WERI-Rb-1 (cell line): ENCODE measurements around the gene CD6.

ENCODE experiments used
- DNase-seq: peaks from one replicate; pipeline ENCODE4 v3.0.0-alpha.2; 2020
- H3K27ac ChIP-seq: fragments of 250-450 bp; sonication (Bioruptor Pico); 2 replicates; pipeline ENCODE4 v1.5.1; 2020; ENCODE audit warnings: mild to moderate bottlenecking, moderate library complexity
- H3K27me3 ChIP-seq: fragments of 250-450 bp; sonication (Bioruptor Pico); 2 replicates; pipeline ENCODE4 v1.5.1; 2021; ENCODE audit warnings: mild to moderate bottlenecking, low read depth, moderate library complexity; ENCODE audit not compliant: insufficient read depth, severe bottlenecking
- H3K36me3 ChIP-seq: fragments of 250-450 bp; sonication (Bioruptor Pico); 2 replicates; pipeline ENCODE4 v1.5.1; 2020; ENCODE audit warnings: mild to moderate bottlenecking, moderate library complexity
- H3K4me3 ChIP-seq: 2 replicates; pipeline ENCODE4 v1.5.1; 2011; ENCODE audit warnings: low read depth, mild to moderate bottlenecking, control low read depth, low read length
- H3K9me3 ChIP-seq: fragments of 250-450 bp; sonication (Bioruptor Pico); 2 replicates; pipeline ENCODE4 v1.5.1; 2021; ENCODE audit warnings: mild to moderate bottlenecking, moderate library complexity; ENCODE audit not compliant: severe bottlenecking
- CTCF ChIP-seq: IDR thresholded peaks from 2 replicates; pipeline ENCODE4 v1.5.1; 2011; ENCODE audit warnings: low read depth, mild to moderate bottlenecking, control low read depth, inconsistent platforms, low read length

The CD6 gene

GRCh38 chr11:60927600-60927999 is 43.9 kb upstream of the CD6 start:
- H3K9me3 ChIP-seq, result no peaks in the 10 kb centered on the region
- H3K27ac ChIP-seq, result no peak overlapping the region
- H3K4me3 ChIP-seq, result no peak overlapping the region
- H3K27me3 ChIP-seq, result no peaks in the 10 kb centered on the region
- peaks cover 63% of the 10 kb centered on the region for H3K36me3 ChIP-seq
- no peak for TF ChIP-seq CTCF
- no peak for DNase-seq

- peaks cover 66% of the 10 kb centered on the region for H3K36me3 ChIP-seq
- no peak for DNase-seq
- no peak overlapping the region for H3K4me3 ChIP-seq
- H3K27me3 ChIP-seq, result no peaks in the 10 kb centered on the region
- no peak for TF ChIP-seq CTCF
- no peak overlapping the region for H3K27ac ChIP-seq
- H3K9me3 ChIP-seq, result no peaks in the 10 kb centered on the region
Measured at GRCh38 chr11:60928563-60929001, 42.9 kb upstream of the CD6 start.

- TF ChIP-seq CTCF, result no peak
- H3K36me3 ChIP-seq, result peaks cover 78% of the 10 kb centered on the region
- H3K27ac ChIP-seq, result no peak overlapping the region
- H3K4me3 ChIP-seq, result no peak overlapping the region
- DNase-seq, result no peak
- no peaks in the 10 kb centered on the region for H3K27me3 ChIP-seq
- no peaks in the 10 kb centered on the region for H3K9me3 ChIP-seq
Measured at GRCh38 chr11:60929764-60930163, 41.7 kb upstream of the CD6 start.

DNA sequence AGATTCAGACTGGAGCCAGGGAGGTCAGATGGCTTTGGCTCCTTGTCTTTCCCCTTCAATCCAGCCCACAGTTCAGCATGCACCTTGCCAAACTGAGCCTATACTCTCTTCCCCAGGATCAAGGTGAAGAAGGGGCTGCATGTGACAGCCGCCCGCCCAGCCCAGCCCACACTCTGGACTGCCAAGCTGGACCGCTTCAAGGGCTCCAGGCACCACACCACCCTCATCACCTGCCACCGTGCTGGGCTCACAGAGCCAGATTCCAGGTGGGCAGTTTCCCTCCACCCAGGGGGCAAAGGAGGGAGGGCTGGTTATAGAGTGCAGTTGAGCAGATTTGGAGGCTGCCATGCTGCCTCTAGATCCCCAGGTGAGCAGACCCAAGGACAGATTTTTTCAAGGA is 41.1 kb upstream of the CD6 start:
- H3K4me3 ChIP-seq, result no peak overlapping the region
- H3K27ac ChIP-seq, result no peak overlapping the region
- no peak for DNase-seq
- no peaks in the 10 kb centered on the region for H3K9me3 ChIP-seq
- H3K36me3 ChIP-seq, result peaks cover 83% of the 10 kb centered on the region
- TF ChIP-seq CTCF, result no peak
- no peaks in the 10 kb centered on the region for H3K27me3 ChIP-seq

- Histone ChIP-seq H3K36me3 (peaks cover 88% of the 10 kb centered on the region), H3K27ac (no peak overlapping the region), H3K9me3 (no peaks in the 10 kb centered on the region), H3K4me3 (no peak overlapping the region), H3K27me3 (no peaks in the 10 kb centered on the region)
- TF ChIP-seq CTCF, result no peak
- no peak for DNase-seq
Measured at GRCh38 chr11:60931917-60932316, 39.6 kb upstream of the CD6 start.

GRCh38 chr11:60932605-60933356 is 38.7 kb upstream of the CD6 start:
- TF ChIP-seq CTCF, result no peak
- no peak for DNase-seq
- Histone ChIP-seq H3K27ac (no peak overlapping the region), H3K36me3 (peaks cover 79% of the 10 kb centered on the region), H3K27me3 (no peaks in the 10 kb centered on the region), H3K9me3 (no peaks in the 10 kb centered on the region), H3K4me3 (no peak overlapping the region)
